NCI-H1092 treated with DMSO at 0.1 percent for 48 hours (cell line): ENCODE results near the gene GSN.

ENCODE experiments used
- DNase-seq: peaks from one replicate; lab custom pipeline; 2025; lab: John Stamatoyannopoulos, UW

The GSN gene

DNA sequence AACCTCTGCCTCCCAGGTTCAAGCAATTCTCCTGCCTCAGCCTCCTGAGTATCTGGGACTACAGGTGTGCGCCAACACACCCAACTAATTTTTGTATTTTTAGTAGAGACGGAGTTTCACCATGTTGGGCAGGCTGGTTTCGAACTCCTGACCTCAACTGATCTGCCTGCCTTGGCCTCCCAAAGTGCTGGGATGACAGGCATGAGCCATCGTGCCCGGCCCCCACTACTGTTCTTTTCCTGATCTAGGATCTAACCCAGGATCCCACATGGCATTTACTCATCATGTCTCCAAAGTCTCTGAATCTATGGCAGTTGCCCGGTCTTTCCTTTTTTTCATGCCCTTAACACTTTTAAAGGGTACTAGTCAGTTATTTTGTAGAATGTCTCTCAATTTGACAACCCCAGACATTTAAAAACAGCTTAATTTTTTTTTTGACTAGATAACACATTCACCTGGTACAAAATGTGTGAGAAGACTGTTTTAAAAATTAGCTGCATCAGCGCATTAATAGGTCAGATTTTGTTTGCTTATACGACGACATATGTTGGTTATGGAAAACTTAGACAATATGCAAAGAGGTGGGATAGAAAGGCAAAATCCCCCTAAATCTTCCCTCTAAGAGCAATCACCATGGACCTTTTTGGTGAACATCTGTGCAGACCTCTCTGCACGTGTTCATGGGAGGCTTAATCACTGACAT, 55.6 kb downstream of the GSN start:
- no peak for DNase-seq

DNA sequence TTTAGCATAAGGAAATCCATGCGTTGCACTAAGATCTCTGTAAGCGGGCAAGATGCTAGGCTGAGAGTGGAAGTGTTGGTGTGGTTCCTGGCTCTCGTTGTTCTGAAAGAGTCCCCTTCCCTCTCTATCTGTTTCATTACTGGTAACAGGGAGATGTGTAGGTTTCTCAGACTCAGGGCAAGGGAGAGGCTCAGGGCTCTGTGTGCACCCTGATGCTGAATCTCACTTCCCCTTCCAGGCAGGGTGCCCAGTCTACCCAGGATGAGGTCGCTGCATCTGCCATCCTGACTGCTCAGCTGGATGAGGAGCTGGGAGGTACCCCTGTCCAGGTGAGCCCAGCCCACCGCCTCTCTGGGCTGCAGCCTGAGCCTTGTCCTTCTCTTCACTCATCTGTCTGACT, 56.4 kb downstream of the GSN start:
- no peak for DNase-seq

DNA sequence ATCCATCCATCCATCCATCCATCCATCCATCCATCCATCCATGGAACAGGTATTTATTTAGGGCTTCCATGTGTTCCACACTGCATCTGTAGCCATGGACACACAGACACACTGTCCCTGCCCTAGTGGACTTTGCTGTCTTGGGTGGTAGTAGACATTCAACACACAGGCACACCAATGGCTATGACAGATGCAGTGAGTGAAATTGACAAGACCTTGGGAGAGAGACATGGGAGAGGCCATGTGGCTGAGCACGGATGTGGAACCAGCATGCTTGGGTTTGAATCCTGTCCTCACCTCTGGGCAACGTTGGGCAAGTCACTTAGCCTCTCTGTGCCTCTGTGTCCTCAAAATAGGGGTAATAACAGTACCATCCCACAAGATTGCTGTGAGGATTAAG, 56.8 kb downstream of the GSN start:
- DNase-seq, result no peak

DNA sequence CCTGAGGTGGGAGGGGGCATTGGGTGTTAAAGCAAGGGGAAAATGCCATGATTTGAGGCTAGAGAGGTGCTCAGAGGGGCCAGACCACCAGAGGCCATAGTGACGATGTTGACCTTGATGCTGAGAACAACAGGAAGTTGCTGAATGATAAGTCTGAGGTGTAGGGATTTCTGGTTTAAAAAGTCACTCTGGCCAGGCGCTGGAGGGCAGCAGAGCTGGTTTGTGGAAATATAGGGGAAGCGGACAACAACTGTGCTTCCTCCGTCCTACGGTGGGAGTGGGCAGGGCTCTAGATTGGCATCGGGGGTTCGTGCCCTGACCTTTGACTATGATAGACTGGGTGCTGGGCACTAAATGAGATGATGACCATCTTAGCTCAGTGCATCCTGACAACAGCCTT, 57.4 kb downstream of the GSN start:
- DNase-seq, result no peak

DNA sequence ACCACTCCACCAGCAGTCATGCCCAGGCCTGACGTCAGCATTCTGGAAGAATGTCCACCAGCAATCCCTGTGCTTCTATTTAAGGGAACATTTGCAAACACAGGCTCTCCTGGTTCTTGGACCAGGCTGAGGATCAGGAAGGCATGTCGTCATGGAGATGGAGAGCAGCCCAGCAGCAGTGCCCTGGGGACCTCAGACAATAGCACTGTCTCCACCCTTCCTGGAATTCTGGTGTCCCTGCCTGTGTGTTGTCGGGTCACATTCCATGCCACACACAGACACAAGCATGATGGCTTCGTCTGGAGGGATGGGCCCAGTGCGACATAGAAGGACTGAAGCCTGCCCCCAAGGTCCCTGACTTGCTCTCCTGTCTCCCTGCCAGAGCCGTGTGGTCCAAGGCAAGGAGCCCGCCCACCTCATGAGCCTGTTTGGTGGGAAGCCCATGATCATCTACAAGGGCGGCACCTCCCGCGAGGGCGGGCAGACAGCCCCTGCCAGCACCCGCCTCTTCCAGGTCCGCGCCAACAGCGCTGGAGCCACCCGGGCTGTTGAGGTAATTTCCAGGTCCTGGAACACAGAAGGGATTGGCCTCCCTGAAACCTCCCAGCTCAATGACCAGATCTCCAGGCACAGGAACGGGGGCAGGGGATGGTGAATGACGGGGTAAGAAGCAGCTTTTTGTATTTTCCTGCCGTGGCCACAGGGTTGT, 58.3 kb downstream of the GSN start:
- no peak for DNase-seq

DNA sequence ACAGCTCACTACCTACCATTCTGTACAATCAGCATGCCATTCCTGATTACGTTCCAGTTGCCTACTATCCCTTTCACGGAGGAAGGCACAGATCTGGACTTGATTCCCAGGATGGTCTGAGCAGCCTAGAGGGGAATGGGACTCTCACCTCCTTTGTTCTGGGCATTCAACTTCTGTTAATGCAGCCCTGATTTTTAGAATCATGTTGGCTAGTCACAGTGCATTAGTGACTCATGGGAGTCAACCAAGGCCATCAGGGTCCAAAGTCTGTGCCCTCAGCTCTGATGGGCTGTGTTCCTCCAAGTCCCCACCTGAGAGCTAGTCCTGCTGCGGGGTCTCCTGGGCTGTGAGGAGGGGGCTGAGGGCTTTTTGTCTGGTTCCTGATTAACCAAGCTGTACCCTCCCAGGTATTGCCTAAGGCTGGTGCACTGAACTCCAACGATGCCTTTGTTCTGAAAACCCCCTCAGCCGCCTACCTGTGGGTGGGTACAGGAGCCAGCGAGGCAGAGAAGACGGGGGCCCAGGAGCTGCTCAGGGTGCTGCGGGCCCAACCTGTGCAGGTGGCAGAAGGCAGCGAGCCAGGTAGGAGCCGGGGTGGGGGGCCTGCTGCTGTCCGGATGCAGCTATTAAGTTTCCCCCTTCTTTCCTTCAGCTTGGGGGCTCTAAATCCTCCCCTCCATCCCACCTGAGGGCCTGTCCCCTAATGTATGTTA, 59.1 kb downstream of the GSN start:
- DNase-seq, result no peak

DNA sequence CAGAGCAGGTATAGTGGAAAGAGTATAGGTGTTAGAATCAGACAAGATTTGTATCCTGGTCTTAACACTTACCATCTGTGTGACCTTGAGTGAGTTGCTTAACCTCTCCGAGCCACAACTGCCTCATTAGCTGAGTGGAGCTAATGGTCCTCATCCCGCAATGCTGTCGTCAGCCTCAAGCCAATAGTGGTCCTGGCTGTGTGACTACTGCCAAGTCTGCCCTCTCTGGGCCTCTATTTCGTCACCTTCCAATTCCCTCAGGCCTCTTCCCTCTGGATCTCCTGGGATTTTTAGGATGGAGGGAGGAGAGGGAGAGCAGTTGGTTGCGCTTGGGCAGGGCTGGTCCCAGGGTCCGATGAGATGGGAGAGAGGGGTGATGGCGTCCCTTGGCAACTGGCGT, 60.5 kb downstream of the GSN start:
- DNase-seq, result no peak

DNA sequence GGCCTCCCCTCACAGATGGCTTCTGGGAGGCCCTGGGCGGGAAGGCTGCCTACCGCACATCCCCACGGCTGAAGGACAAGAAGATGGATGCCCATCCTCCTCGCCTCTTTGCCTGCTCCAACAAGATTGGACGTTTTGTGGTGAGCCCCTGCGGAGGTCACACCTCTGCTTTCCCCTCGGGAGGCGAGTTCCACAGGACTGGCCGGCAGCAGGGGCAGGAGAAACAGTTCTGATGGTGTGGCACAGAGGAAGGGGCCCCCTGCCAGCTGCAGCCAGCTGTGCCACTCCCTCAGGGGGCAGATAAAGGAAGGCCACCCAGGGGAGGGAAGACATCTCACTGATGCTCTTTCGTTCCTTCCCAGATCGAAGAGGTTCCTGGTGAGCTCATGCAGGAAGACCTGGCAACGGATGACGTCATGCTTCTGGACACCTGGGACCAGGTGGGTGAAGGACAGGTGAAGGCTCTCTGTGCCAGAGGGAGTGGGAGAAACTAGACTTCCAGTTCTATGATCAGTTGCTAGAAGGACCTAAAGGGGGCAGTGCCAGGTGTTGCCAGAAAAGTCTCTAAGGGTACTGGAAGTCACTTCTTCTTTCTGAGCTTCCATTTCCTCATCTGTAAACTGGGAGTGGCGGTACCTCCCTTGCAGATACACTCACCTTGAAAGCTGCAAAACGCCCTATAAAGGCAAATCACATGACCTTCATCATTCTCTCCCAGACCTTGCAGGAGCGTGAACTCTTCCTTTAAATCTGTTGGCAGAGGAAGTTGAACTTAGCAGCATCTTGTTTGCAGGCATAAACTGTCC, 61.1 kb downstream of the GSN start:
- no peak for DNase-seq

DNA sequence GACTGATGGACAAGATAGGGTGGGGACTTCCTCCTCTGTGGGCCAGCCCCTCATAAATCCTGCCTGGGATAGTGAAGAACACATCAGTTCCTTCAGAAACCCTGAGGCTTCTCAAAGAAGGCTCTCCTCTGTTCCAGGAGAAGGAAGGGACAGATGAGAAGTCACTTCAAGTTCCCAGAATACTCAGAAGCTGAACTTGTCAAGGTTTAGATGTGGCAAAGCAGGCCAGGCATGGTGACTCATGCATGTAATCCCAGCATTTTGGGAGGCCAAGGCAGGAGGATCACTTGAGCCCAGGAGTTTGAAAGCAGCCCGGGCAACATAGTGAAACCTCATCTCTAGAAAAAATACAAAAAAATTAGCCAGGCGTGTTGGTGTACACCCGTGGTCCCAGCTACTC, 63.6 kb downstream of the GSN start:
- DNase-seq, result no peak

DNA sequence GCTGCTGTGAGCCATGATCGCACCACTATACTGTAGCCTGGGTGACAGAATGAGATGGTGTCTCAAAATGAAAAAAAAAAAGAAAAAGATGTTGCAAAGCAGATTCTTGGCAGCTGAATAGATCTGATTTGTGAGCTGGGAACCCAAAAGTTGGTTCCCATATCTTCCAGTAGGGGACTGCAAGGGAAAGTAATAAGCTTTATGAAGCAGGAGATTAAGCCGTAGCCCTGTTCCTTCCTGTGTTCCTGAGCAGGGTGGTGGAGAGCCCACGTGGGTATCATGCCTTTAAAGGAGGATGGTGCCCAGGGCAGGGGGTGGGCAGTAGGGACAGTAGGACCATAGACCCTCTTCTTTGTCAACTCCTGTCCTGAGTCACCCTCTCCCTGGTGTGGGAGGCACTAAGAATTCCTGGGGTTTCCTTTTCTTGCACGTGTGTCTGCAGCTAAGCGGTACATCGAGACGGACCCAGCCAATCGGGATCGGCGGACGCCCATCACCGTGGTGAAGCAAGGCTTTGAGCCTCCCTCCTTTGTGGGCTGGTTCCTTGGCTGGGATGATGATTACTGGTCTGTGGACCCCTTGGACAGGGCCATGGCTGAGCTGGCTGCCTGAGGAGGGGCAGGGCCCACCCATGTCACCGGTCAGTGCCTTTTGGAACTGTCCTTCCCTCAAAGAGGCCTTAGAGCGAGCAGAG, 64.2 kb downstream of the GSN start:
- no peak for DNase-seq

DNA sequence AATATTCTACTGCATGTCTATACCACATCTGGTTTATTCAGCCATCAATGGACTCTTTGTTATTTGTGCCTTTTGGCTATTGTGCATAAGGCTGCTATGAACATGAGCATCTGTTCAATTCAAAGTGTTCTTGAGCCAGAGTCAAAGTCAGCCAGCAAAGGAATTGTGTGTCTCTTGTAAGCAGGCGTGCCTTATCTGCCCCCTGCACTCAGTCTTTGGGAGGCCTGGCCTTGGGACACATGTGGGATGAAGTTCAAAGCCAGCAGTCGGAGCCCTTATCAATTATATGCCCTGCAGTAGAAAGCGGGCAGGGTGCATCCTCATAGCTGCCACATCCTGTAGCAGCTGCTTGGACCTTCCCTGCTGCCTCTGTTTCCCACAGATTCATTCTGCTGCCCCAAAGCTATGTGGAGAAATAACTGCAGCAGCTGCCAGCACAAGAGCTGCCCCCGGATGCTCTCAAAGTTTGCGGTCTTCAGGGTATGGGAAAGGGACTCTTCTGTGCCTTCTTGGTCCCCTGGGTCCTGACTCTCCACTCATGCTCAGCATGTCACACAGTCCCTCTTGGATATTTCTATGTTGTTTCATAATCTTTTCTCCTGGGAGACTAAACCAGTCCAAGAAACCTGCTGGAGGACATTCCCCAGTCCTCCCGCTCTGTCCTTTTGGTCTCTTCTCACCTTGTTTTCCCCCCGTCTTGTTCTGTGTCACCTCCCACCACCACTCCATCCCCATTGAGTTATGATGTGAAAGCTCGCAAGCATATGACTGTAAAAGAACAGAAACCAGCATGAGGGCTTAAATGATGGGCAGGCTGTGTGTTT, 66.2 kb downstream of the GSN start:
- no peak for DNase-seq

DNA sequence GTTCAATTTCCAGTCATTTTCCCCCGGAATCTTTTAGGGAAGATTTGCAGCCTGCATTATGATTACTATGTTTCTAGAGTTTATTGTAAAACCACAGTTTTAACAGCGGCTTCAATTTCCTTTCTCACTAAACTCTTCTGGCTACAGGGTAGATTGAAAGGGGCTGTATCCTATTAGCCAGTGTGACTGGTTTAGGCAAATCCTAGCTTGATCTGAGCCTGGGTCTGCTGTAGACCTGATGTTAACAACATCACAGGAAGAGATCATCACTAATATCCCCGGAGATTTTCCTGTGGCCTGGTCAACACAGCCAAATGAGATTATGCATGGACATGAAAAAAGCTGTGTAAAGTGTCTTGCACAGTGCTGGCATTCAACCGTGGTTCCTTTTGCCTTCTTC, 68.7 kb downstream of the GSN start:
- DNase-seq, result no peak

DNA sequence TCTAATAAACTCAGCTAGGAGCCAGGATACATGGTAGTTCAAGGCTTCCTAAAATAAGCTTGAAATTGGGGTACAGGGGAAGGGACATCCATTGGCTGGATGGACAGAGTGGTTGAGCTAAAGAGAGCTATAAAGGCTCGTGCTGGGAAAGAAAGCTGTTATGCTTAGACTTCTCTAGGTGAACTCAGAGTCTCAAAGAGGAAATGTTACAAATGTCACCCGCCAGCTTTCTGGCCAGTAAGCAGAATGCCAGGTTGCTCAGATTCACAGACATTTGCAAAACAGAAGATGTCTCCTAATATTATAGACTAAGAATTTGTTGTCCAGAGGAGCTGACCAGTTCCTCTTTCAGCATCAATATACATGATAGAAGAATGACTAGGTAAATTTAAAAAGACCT, 71.5 kb downstream of the GSN start:
- no peak for DNase-seq

DNA sequence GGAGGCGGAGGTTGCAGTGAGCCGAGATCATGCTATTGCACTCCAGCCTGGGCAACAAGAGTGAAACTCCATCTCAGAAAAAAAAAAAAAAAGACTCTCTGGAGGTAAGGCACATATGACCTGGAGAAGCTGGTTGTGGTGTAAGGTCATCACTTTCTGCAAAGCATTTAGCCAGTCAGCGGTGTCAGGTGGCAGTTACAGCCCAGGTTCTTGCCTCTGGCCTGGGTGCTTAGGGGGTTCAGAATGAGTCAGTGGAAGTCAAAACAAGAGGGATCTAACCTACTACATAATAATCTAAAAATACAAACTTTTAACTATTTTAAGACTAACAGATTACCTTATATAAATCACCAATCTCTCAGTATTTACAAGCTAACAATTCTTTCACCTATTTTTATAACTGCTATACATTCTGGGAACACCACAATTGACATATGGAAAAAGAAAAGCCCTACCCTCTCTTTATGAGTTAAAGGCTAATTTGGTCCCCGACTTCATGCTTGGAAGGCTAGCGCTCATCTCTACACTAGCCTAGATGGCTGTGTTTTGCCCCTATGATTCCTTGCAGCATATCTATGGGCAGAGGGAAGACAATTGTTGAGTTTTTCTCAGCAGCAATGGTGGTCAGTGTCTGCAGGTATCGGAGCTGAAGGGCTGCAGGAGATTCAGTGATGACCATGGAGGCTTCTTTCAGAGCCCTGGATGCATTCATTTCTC, 72.9 kb downstream of the GSN start:
- DNase-seq, result no peak

DNA sequence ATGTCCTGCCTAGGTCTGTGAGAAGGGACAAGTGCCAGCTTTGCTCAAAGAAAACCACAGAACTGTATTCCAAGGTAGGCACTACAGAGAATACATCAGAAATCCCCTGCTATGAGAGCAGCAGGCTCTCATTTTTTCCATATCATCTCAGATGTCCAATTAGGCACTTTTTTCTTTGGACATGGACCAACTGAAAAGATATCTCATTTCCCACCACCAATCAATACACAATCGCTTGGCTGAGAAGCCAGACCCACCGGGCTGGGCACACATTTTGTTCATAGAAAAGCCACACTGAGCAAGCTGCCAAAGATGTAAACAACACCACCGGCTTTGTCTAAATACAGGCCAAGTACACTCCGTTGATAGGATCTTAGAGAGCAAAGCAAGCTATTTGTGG, 76.2 kb downstream of the GSN start:
- DNase-seq, result peak; percentile 96

DNA sequence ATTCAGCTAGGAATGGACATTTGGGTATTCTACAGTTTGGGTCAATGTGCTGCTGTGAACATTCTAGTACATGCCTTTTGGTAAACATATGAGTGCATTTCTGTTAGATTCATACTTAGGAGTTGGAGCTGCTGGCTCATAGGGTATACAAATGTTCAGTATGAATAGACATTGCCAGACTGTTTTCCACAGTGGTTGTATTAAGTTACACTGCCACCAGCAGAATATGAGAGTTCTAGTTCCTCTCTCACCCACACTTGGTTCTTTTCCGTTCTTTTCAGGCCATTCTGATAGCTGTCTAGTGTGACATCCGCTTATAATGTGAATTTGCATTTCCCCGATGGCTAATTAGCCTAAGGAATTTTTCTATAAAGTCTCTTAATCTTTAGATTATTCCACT, 77.1 kb downstream of the GSN start:
- DNase-seq, result no peak

DNA sequence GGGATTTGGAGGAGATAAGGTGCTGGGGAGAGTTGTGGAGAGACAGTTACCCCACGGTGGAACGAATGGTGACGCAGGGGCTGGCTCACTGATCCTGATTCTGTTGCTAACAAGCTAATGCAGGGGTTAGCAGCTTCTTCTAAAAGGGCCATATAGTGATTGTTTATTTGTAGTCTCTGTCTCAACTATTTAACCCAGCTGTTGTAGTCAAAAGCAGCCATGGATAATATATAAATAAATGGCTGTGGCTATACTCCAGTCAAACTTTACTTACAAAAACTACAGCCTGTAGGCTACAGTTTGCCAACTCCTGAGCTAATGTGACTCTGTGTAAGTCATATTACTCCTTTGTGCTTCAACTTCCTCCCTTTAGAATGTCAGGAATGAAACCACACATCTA, 80.3 kb downstream of the GSN start:
- no peak for DNase-seq

DNA sequence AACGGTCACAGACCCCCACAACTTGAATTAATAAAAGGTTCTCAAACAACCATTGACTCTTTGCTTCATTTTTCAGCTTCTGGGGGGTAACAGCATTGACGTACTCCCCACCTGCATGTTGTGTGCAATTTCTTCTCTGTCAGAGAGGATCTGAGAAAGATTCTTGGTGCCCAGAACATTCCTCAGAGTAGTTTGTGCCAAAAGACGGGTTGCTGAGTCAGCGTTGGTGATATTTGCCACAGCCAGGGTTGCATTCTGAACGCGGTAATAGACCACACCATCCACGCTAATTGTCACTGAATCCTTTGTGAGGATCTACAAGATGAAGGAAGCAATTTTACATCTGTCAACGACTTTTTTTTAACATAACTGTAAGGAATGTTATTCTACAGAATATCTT, 81.0 kb downstream of the GSN start:
- DNase-seq, result no peak

DNA sequence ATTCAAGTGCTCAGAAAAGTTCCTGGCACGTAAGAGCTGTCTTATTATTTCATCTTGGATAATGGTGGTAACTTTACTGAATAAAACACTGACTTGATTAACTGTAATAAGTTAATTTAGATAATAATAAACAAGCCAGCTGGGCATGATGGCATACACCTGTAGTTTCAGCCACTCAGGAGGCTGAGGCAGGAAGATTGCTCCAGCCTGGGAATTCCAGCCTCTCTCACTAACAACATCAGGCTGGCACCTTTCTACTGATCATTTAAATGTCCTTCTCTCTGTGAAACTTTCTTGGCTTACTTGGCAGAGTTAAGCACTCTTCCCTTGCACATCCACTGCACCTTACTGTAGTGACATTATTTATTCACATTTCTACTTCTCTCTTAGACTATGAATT, 82.1 kb downstream of the GSN start:
- no peak for DNase-seq

DNA sequence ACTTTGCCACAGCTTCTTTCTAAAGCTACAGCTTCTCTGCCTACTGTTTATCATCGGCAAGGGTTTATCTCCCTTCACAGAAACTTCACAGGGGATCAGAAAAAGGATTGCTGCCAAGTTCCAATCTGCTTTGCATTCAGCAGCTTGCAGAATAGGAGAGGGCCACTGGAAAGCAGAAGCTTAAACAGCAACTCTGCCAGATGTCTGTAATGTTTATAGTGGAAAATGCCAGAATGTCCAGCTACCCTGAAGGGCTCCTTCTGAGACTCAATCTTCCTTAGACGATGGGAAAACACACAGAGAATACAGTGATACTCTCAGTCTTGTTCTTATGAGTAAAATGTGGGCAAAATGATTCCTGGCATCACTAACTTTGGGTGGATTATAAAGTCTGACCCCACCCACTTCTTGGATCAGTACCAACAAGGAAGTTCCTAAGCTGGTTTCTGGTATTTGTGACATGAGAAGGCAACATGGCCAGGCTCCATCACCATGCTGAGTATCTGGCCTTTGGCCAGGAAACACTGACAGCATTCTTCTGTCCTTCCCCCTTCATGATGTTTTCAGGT, 83.1 kb downstream of the GSN start:
- peak; percentile 79 for DNase-seq
